COLO668 (cell line): ENCODE data around the gene ADAMTS2.

Source experiments
- DNase-seq: peaks from one replicate; lab custom pipeline; 2025; ENCODE audit not compliant: unreplicated experiment; lab: John Stamatoyannopoulos, UW

The ADAMTS2 gene

GRCh38 chr5:179313849-179314521 is 31.3 kb downstream of the ADAMTS2 start:
- no peak for DNase-seq

DNA sequence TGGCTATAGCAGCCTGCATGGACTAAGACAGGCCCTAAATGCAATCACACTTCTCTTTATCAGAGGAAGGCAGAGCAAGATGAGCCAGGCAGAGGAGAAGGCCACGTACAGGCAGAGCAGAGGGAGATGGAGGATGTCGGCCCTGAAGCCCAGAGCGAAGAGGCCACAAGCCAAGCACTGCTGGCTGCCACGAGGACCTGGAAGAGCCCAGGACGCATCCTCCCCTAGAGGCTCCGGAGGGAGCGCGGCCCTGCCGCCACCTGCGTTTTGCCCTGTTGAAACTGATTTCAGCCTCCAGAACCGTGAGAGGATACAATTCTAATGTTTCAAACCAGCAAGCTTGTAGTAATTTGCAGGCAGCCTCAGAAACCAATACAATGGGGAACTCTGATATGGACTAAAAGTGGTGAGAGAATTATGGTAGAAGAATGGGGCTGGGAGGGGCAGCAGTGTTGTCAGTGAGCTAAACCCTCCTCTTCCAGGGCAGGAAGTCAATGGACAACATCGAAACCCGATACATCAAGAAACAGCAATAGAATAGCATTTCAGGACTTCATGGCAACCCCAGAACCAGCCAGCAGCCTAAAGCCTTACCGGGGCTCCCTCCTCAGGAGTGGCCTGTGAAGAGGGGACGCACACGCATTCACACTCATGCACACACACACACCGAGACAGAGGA is 32.6 kb downstream of the ADAMTS2 start:
- no peak for DNase-seq

GRCh38 chr5:179311581-179311980 is 33.7 kb downstream of the ADAMTS2 start:
- DNase-seq, result no peak

GRCh38 chr5:179311091-179311470 is 34.2 kb downstream of the ADAMTS2 start:
- DNase-seq, result no peak

DNA sequence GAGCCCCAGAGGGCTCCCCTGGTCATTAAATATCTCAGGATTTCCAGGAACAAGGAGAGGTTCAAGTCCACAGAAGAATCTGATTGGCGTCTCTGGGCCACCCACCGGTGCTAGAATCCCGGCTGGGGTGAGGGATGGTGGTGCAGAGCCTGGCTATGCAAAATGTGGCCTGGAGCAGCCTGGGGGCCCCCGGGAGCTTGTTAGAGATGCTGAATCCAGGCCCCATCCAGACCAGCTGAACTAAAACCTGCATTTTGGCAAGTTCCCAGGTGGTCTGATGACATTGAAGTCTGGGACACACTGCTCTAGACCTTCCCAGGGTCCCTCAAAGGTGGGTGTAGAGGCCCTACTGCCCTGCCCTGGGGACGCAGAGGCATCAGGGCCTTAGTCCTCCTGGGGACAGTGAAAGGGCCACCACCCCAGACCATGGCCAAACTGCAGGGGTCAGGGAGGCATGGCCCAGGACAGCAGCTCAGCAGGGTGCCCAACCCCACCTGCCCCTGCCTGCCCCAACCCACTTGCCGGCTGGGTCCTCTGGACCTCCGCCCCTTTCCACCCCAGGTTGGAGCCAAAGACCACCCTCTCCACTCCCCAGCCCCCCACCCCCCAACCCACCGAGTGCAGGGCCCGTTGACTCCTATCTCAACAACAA is 34.7 kb downstream of the ADAMTS2 start:
- DNase-seq, result no peak

DNA sequence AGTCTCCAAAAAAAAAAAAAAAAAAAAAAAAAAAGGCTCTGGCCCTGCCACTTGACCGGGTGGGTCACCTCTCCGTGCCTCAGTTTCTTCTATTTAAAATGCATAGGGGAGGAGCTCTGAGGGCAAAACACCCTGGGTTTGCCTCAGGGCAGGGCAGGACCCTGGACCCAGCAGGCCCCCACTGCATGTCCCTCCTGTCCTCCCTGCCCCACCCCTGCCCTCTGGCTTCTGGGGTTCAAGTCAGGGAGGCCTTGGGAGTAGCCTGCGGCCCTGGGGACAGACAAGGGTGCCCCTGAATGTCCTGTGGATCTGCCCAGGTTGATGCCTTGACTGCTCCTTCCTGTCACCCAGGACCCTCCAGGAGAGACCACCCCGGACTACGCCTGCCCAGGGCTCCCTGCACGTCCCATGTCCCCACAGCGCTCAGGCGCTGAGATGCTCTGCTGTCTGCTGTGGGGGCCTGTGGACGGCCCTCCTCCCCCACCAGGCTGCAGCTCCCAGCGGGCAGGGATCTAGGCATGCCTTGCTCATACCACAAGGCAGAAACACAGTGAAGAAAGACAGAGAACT is 35.4 kb downstream of the ADAMTS2 start:
- DNase-seq, result no peak

DNA sequence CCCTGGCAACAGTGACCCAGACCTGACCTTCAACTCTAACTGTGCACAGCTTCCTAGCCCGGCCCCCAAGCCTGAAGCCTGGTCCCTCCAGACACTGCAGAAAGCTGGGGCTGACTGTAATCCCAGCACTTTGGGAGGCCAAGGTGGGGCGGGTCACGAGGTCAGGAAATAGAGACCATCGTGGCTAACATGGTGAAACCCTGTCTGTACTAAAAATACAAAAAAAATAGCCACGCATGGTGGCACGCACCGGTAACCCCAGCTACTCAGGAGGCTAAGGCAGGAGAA is 35.9 kb downstream of the ADAMTS2 start:
- no peak for DNase-seq

- DNase-seq, result no peak
Measured at GRCh38 chr5:179308563-179309382, 36.5 kb downstream of the ADAMTS2 start.

DNA sequence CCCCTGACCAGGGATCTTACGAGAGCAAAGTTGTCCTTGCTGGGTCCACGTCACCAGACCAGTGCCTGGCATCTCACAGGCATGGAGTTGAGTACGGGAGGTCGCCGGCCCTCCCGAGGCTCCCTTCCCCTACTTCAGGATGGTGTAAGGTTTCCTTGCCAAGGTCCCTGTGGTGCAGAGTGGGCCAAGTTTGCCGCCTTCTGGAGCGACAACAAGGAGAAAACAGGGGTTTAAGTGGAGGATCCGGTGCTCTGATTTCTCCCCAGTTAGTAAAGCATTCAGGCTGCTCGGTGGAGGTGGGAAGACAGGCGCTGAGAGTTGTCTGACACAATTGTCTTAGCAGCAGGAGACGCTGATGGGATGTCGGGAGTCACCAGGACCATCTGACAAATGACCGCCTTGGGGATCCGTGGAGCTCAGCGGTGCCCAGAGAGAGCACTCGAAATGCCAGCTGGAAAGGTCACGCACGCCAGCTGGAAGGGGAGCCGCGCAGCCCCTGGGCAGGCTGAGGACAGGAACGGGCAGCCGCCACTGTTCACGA is 37.3 kb downstream of the ADAMTS2 start:
- DNase-seq, result no peak

GRCh38 chr5:179307013-179307800 is 38.1 kb downstream of the ADAMTS2 start:
- DNase-seq, result no peak

GRCh38 chr5:179306191-179307012 is 38.9 kb downstream of the ADAMTS2 start:
- no peak for DNase-seq

- no peak for DNase-seq
Measured at GRCh38 chr5:179304871-179305270, 40.4 kb downstream of the ADAMTS2 start.

DNA sequence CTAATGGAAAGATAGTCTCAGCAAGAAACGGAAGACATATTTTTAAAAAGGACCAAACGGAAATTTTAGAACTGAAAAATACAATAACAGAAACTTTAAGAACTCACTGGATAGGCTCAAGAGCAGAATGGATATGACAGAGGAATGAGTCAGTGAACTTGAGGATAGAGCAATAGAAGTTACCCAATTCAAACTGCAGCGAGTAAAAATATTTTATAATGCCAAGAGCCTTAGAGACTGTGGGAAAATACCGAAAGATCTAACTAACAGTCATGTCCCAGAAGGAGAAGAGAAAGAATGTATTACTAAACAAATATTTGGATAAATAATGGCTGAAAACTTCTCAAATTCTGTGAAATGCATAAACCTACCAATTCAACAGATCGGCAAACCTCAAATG is 40.8 kb downstream of the ADAMTS2 start:
- DNase-seq, result no peak

DNA sequence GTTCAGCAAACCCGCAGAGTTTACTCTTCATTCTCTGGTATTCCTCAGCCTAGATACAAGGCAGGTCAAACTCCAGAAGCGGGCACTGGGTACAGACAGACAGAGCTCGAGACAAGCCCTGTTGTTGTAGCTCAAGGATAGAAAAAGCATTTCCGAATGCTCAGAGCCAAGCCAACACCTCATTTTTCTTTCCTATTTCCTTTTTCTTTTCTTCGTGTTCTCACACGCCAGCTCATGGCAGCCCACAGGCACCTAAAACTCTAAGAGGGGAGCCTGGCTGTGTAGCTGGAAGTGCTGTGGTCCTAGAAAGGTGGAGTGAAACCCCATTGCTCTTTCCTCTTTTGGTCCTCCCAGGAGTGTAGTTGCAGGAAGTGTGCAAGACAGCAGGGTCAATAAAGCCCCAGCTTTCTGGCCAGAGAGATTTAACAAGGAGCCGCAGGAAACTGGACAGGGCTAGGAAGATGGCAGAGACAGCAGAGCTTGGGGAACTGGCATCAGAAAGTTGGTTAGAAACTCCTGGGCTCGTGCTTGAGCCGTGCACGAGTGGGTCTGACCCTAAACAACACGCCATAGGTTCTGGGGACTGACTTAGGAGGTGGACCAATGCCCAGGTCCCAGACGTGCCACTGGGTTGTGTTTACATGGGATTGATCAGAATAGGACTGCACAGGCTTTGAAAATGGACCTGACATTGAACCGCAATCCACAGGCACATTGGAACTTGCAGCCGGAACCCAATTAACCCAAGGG is 41.6 kb downstream of the ADAMTS2 start:
- DNase-seq, result no peak

- no peak for DNase-seq
Measured at GRCh38 chr5:179302499-179303185, 42.6 kb downstream of the ADAMTS2 start.

DNA sequence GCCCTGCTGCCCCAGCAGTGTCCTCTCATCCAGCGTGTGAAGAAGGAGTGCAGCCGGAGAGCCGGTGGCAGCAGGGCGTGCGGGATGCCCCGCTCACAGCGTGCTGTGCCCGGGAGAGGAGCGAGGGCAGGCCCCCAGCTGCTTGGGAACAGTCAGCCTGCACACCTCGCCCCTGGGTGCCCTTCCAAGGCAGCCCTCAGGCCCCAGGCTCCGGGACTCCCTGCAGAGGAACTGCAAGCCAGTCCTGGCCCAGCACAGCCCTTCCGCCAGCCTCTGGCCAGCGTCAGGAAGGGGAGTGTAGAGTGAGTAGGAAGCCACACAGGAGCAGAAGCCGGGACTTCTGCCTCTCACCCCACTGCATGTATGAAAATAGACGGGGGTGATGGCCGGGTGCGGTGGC is 43.5 kb downstream of the ADAMTS2 start:
- no peak for DNase-seq

- DNase-seq, result no peak
Measured at GRCh38 chr5:179301376-179301775, 43.9 kb downstream of the ADAMTS2 start.

DNA sequence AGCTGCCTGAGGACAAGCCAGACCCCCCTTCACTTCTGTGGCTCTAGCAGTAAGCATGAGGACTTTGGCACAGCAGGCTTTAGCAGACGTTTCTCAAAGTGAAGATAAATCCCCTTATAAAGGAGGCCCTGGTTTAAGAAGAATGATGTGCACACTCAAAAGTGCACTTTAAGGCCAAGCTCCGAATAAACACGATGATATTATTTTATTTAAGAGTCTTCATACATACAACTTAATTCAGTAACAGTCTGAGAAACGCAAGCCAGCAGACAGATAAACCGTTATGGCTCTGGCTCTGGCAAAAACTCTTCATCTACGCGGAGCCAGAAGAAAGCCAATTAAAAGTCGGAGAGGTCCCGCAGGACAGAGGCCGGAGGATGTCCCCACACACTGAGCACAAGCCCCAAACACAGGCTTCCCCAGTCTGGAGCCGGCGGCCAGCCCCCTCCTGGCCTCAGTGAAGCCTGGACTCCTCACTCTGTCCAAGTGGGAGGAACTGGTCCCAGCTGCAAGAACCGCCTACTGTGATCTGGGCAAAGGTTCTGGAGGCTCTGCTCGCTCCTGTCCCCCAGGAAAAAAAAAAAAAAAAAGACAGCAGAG is 44.6 kb downstream of the ADAMTS2 start:
- no peak for DNase-seq
